Naive thymus-derived CD8-positive, alpha-beta T cell (primary cell): ENCODE measurements around the gene ITSN1. TPM values are rescaled to one million over a fixed set of nuclear protein-coding genes. Genes with fewer than 3 reads are reported as not detected.

Experiments
- ATAC-seq, 2 donors: fragments of 150-1000 bp; cut with Tn5 transposase in 1 of 2; sonication (Bioruptor Pico), chemical (Tn5 transposase) in 1 of 2; 1 replicate in 1 of 2; 2 replicates in 1 of 2; pipeline ENCODE4 v1.10.0; 2021; ENCODE audit warnings: mild to moderate bottlenecking in 2 of 2, moderate library complexity in 2 of 2
- POLR2A ChIA-PET: fragments of 350-600 bp; sonication (Branson Sonifier 250); formaldehyde crosslinking; loops from one replicate; lab custom pipeline; 2021; ENCODE audit warnings: antibody characterized with exemption; lab: Charles Lee
- DNase-seq, 10 donors: peaks; one replicate each; pipeline versions ENCODE4 v3.0.0 to v3.0.0-alpha.2; 2020 to 2022
- H3K27ac Mint-ChIP-seq, 10 donors: one replicate each; pipeline ENCODE4 v1.8.0; 2020 to 2022; ENCODE audit warnings: mild to moderate bottlenecking in 10 of 10, mixed read lengths in 10 of 10, moderate library complexity in 4 of 10, inconsistent platforms in 1 of 10
- H3K27me3 Mint-ChIP-seq, 5 donors: one replicate each; pipeline ENCODE4 v1.8.0; 2021 to 2022; ENCODE audit warnings: mixed read lengths in 5 of 5
- H3K36me3 Mint-ChIP-seq, 3 donors: one replicate each; pipeline ENCODE4 v1.8.0; 2020 to 2022; ENCODE audit warnings: mixed read lengths in 3 of 3, mild to moderate bottlenecking in 2 of 3, inconsistent platforms in 1 of 3
- H3K4me1 Mint-ChIP-seq, 4 donors: one replicate each; pipeline ENCODE4 v1.8.0; 2021 to 2022; ENCODE audit warnings: mixed read lengths in 4 of 4
- H3K4me3 Mint-ChIP-seq, 10 donors: one replicate each; pipeline ENCODE4 v1.8.0; 2020 to 2022; ENCODE audit warnings: mild to moderate bottlenecking in 10 of 10, mixed read lengths in 10 of 10, moderate library complexity in 6 of 10, inconsistent platforms in 1 of 10
- H3K9me3 Mint-ChIP-seq, 9 donors: one replicate each; pipeline ENCODE4 v1.8.0; 2020 to 2022; ENCODE audit warnings: mixed read lengths in 9 of 9, mild to moderate bottlenecking in 3 of 9, inconsistent platforms in 1 of 9, moderate library complexity in 1 of 9
- polyA plus RNA-seq, 3 donors: library from polyadenylated mRNA; unstranded; fragments of 300-500 nt; fragmentation: Illumina TruSeq; gene quantifications; one replicate each; pipeline ENCODE4 v1.2.3, GENCODE V29; 2021
- total RNA-seq, 8 experiments: library from RNA in 2 of 8; stranded (reverse) in 2 of 8; gene quantifications; one replicate each; pipeline ENCODE4 v1.2.3 and lab custom pipeline; 2021 to 2026

The ITSN1 gene
- total and polyA plus RNA-seq, 5 experiments from 2014 or later, result 0.15 to 4.3 (median 0.88) TPM

DNA sequence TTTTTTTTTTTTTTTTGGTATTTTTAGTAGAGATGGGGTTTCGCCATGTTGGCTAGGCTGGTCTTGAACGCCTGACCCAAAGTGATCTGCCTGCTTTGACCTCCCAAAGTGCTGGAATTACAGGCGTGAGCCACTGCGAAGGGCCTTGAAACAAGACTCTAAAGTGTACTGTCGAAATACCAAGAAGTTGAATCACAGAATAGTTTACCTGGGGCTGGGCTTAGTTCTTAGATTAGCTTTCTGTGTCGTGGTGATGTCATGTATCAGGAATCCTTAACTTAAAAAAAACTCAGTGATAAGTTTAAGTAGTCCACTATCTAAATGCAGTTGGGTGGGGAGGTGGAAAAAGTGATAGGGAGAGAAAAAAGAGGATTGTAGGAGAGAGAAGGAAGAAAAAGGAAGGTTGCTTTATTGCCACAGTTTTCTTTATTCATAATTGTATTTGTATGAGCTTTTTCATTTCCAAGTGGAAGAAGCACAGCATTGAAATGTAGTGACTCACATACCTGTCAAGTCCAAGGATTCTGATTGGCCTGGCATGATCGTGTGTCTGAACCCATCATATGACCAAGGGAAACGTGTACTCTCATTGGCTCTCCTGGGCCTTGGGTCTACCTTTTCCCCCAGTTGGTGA is 13.4 kb downstream of the ITSN1 start:
- DNase-seq (no peak), ATAC-seq (no peak)
- peaks cover 0 to 9% (median 4%) of the 10 kb centered on the region in 5 donors for H3K27me3 Mint-ChIP-seq
- H3K36me3 Mint-ChIP-seq, result no peaks in the 10 kb centered on the region
- H3K27ac Mint-ChIP-seq, result no peak overlapping the region
- H3K4me1 Mint-ChIP-seq, result peaks cover 0 to 2% (median 0%) of the 10 kb centered on the region in 4 donors
- peaks cover 0 to 1% (median 0%) of the 10 kb centered on the region in 9 donors for H3K9me3 Mint-ChIP-seq
- POLR2A ChIA-PET, result no interaction called here
- no peak overlapping the region for H3K4me3 Mint-ChIP-seq

DNA sequence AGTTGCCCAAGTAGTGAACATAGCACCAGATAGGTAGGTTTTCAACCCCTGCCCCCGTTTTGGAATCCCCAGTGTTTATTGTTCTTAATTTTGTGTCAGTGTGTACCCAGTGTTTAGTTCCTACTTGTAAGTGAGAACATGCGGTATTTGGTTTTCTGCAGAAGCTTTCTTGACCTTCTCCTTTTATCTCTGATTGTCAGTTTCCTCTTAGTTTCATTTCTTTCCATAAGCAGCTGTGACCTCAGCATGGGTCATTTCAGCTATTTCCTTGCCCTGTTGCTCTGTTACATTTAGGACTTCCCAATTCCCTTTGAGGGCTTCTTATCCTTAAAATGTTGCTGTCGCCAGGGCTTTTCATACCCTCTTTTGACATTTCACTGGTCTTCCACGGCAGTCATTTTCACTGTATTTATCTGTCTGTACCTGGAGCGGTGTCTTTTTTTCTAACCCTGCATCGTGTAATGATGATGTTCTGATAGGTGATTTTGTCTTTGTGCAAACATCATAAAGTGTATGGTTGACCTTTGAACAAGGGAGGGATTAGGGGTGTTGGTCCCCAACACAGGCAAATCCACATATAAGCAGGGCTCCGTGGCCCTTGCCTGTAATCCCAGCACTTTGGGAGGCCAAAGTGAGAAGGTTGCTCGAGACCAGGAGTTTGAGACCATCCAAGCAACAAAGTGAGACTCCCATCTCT is 15.0 kb downstream of the ITSN1 start:
- ATAC-seq (no peak), DNase-seq (no peak)
- H3K36me3 Mint-ChIP-seq, result peaks cover 0 to 9% (median 0%) of the 10 kb centered on the region in 3 donors
- peaks cover 0 to 16% (median 3%) of the 10 kb centered on the region in 9 donors for H3K9me3 Mint-ChIP-seq
- H3K27ac Mint-ChIP-seq, result no peak overlapping the region
- peaks cover 0 to 9% (median 4%) of the 10 kb centered on the region in 5 donors for H3K27me3 Mint-ChIP-seq
- H3K4me3 Mint-ChIP-seq, result no peak overlapping the region
- POLR2A ChIA-PET, result no interaction called here
- H3K4me1 Mint-ChIP-seq, result peaks cover 0 to 2% (median 0%) of the 10 kb centered on the region in 4 donors

DNA sequence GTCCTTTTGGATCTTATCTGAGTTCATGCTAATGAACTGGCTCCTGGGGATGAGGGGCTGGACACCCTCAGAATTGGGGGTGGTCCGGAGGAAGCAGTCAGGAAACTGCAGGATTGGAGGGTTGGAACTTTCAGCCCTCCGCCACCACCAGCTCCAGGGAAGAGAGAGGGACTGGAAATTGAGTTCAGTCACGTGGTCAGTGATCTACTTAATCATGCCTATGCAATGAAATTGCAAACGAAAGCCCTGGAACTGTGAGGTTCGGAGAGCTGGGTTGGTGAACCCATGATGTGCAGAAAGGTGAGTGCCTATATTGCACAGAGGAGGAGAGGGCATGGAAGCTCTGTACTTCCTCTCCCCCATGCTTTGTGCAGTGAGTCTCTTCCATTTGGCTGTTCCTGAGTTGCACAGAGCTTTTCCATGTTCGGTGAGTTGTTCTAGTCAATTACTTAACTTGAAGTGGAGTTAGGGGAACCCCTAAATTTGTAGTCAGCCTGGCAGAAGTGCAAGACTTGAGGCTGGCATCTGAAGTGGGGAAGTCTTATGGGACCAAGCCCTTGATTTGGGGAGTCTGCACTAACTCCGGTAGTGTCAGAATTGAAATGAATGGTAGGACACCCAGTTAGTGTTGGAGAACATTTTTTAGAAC is 16.7 kb downstream of the ITSN1 start:
- no peak overlapping the region for H3K27ac Mint-ChIP-seq
- POLR2A ChIA-PET, result no interaction called here
- peaks cover 0 to 9% (median 0%) of the 10 kb centered on the region in 3 donors for H3K36me3 Mint-ChIP-seq
- DNase-seq (no peak), ATAC-seq (no peak)
- peaks cover 0 to 2% (median 0%) of the 10 kb centered on the region in 4 donors for H3K4me1 Mint-ChIP-seq
- H3K9me3 Mint-ChIP-seq, result peaks cover 0 to 16% (median 3%) of the 10 kb centered on the region in 9 donors
- H3K27me3 Mint-ChIP-seq, result peaks cover 0 to 9% (median 4%) of the 10 kb centered on the region in 5 donors
- no peak overlapping the region for H3K4me3 Mint-ChIP-seq

DNA sequence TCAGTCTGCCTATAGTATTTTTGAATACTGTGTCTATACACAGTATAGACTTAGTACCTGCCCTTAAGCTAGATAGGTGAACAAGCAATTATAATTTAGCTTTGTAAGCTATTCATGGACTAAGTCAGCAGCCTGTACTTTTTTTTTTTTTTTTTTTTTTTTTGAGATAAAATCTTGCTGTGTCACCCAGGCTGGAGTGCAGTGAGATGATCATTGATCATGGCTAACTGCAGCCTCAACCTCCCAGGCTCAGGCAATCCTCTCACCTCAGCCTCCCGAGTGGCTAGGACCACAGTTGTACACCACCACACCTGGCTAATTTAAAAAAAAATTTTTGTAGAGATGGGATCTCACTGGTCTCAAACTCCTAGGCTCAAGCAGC is 17.3 kb downstream of the ITSN1 start:
- Mint-ChIP-seq H3K27me3 (peaks cover 0 to 9% (median 4%) of the 10 kb centered on the region in 5 donors), H3K9me3 (peaks cover 0 to 16% (median 3%) of the 10 kb centered on the region in 9 donors), H3K27ac (no peak overlapping the region), H3K4me1 (peaks cover 0 to 2% (median 0%) of the 10 kb centered on the region in 4 donors), H3K4me3 (no peak overlapping the region), H3K36me3 (peaks cover 0 to 9% (median 0%) of the 10 kb centered on the region in 3 donors)
- POLR2A ChIA-PET, result no interaction called here
- DNase-seq (no peak), ATAC-seq (no peak)

DNA sequence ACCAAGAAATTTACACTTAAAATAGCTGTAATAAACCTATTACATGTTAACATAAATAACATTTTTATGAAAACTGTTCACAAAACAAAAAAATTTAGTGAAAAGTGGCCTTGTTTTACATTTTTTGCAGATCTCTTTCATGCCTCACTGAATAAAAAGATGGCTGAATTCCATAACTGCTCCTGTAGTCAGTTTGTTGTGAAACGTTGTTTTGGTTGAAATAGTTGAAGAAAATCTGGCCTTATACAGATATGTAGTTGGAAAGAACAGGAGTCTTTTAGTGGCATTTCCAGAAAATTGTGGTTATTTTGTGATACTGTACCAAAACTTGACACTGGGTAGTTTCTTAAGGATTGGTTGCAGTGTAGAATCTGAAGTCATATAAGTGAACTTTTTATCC is 18.1 kb downstream of the ITSN1 start:
- no peak for DNase-seq
- peaks cover 0 to 9% (median 4%) of the 10 kb centered on the region in 5 donors for H3K27me3 Mint-ChIP-seq
- POLR2A ChIA-PET, result no interaction called here
- H3K4me3 Mint-ChIP-seq, result no peak overlapping the region
- peaks cover 0 to 2% (median 0%) of the 10 kb centered on the region in 4 donors for H3K4me1 Mint-ChIP-seq
- peaks cover 0 to 16% (median 3%) of the 10 kb centered on the region in 9 donors for H3K9me3 Mint-ChIP-seq
- H3K36me3 Mint-ChIP-seq, result peaks cover 0 to 9% (median 0%) of the 10 kb centered on the region in 3 donors
- no peak overlapping the region for H3K27ac Mint-ChIP-seq
- no peak for ATAC-seq

DNA sequence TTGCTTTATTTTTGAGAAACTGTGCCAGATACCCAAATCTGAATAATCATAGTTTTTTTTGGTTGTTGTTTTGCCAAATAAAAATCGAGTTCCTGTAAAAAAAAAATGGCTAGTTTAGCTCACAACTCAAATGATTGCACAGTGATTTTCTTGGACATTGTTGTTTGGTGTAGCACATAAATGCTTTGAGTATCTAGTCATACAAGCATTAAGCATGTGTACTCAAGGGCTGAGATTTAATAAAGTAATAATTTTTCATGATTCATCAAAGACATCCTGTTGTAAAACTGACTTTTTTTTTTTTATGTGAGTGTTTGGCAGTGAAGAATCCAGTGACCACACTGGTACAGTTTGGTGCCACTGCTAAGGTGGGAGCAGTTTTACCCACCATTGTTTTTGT is 18.8 kb downstream of the ITSN1 start:
- Mint-ChIP-seq H3K27me3 (peaks cover 0 to 9% (median 3%) of the 10 kb centered on the region in 5 donors), H3K36me3 (peaks cover 0 to 9% (median 0%) of the 10 kb centered on the region in 3 donors), H3K4me3 (no peak overlapping the region), H3K9me3 (peaks cover 0 to 16% (median 3%) of the 10 kb centered on the region in 9 donors), H3K4me1 (peaks cover 0 to 2% (median 0%) of the 10 kb centered on the region in 4 donors), H3K27ac (no peak overlapping the region)
- ATAC-seq (no peak), DNase-seq (no peak)
- POLR2A ChIA-PET, result no interaction called here

DNA sequence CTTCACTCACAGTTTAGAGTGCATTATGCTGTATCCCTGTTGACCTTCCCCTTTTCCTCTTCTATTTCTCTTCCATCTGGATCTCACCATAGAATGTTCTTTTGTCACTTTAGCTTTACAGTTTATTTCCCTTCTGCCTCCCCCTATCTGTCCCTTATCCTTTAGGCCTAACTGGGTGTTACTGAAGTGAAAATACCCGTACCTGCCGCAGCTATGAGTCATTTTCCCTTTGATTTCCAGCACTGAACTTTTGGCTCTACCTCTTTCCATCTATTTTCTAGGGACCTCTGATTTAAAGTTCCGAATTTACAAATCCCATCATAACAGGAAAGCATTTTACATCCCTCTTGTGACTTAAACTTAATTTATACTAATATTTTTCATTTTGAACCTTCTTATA is 19.7 kb downstream of the ITSN1 start:
- H3K27me3 Mint-ChIP-seq, result peaks cover 0 to 9% (median 3%) of the 10 kb centered on the region in 5 donors
- H3K9me3 Mint-ChIP-seq, result peaks cover 0 to 16% (median 3%) of the 10 kb centered on the region in 9 donors
- POLR2A ChIA-PET, result no interaction called here
- H3K4me1 Mint-ChIP-seq, result peaks cover 0 to 2% (median 0%) of the 10 kb centered on the region in 4 donors
- H3K36me3 Mint-ChIP-seq, result peaks cover 0 to 9% (median 0%) of the 10 kb centered on the region in 3 donors
- DNase-seq (no peak), ATAC-seq (no peak)
- no peak overlapping the region for H3K27ac Mint-ChIP-seq
- H3K4me3 Mint-ChIP-seq, result no peak overlapping the region

DNA sequence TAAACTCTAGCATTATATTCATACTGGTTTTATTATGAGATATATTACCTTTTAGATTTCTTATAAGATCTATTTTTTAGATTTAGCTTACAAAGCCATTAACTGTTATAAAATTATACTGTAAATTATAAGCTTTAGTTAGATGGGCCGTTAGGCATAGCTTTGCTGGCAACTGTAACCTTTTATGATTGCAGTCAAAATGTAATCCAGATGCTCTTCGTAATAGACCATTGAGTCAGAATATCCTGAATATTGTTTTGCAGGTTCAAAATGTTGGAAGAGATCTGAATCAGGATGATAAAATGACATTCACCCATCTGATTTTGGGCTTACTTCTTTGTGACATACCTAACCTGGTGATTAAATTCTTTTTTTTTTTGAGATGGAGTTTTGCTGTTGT is 20.9 kb downstream of the ITSN1 start:
- H3K27me3 Mint-ChIP-seq, result peaks cover 0 to 7% (median 0%) of the 10 kb centered on the region in 5 donors
- DNase-seq (no peak), ATAC-seq (no peak)
- no peak overlapping the region for H3K27ac Mint-ChIP-seq
- peaks cover 0 to 16% (median 3%) of the 10 kb centered on the region in 9 donors for H3K9me3 Mint-ChIP-seq
- H3K36me3 Mint-ChIP-seq, result peaks cover 0 to 9% (median 0%) of the 10 kb centered on the region in 3 donors
- POLR2A ChIA-PET, result no interaction called here
- peaks cover 0 to 6% (median 0%) of the 10 kb centered on the region in 4 donors for H3K4me1 Mint-ChIP-seq
- no peak overlapping the region for H3K4me3 Mint-ChIP-seq

DNA sequence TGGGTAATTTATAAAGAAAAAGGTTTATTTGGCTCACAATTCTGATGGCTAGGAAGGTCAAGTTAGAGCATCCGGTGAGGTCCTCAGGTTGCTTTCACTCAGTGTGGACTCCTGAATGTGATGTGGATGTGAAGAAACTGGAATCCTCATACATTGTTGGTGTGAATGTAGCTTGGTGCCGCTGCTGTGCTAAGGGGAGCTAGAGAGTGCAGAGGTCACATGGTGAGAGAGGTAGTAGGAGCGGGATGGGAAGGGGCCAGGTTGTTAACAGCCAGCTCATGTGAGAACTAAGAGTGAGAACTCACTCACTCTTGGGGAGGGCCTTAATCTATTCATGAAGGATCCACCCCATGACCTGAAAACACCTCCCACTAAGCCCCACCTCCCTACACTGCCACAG is 21.8 kb downstream of the ITSN1 start:
- peaks cover 0 to 9% (median under 1%) of the 10 kb centered on the region in 4 donors for H3K4me1 Mint-ChIP-seq
- POLR2A ChIA-PET, result no interaction called here
- H3K27ac Mint-ChIP-seq, result no peak overlapping the region
- H3K27me3 Mint-ChIP-seq, result peaks cover 0 to 3% (median 0%) of the 10 kb centered on the region in 5 donors
- DNase-seq (no peak), ATAC-seq (no peak)
- H3K9me3 Mint-ChIP-seq, result peaks cover 0 to 16% (median 3%) of the 10 kb centered on the region in 9 donors
- no peak overlapping the region for H3K4me3 Mint-ChIP-seq
- peaks cover 0 to 9% (median 0%) of the 10 kb centered on the region in 3 donors for H3K36me3 Mint-ChIP-seq

DNA sequence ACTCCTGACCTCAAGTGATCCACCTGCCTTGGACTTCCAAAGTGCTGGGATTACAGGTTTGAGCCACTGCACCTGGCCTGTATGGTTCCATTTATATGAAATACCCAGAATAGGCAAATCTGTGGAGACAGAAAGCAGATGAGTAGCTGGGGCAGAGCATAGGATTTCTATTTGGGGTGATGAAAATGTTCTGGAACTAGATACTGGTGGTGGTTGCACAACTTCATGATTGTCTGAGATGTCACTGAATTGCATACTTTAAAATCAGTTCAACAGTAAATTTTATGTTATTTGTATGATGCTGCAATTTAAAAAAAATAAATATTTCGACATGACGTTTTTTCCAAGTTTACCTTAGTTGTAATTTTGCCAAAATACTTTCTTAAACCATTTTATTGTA is 23.9 kb downstream of the ITSN1 start:
- Mint-ChIP-seq H3K27ac (no peak overlapping the region), H3K4me1 (peaks cover 0 to 9% (median under 1%) of the 10 kb centered on the region in 4 donors), H3K27me3 (no peaks in the 10 kb centered on the region), H3K36me3 (peaks cover 0 to 6% (median 0%) of the 10 kb centered on the region in 3 donors), H3K9me3 (peaks cover 0 to 11% (median 3%) of the 10 kb centered on the region in 9 donors), H3K4me3 (no peak overlapping the region)
- POLR2A ChIA-PET, result no interaction called here
- DNase-seq (no peak), ATAC-seq (no peak)

DNA sequence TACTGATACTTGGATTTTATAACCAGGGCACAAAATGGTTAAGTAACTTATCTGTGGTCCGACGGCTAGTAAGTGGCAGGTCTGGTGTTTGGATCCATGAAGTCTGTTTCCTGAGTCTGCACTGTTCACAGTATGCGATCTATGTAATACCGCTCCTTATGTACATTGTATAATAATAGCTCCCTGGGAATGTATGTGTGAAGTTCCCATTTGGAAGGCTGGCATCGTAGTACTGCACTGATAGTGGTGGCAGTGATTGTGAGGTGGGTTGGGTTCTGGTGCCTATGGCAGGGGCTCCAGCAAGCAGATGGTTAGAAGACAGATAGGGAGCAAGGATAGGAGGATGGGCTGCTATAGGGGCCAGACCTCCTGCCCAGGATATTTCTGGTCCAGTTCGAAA is 25.3 kb downstream of the ITSN1 start:
- Mint-ChIP-seq H3K27me3 (no peaks in the 10 kb centered on the region), H3K27ac (no peak overlapping the region), H3K9me3 (no peaks in the 10 kb centered on the region), H3K4me1 (peaks cover 0 to 9% (median under 1%) of the 10 kb centered on the region in 4 donors), H3K4me3 (no peak overlapping the region), H3K36me3 (no peaks in the 10 kb centered on the region)
- DNase-seq, result no peak
- POLR2A ChIA-PET, result no interaction called here
- no peak for ATAC-seq

DNA sequence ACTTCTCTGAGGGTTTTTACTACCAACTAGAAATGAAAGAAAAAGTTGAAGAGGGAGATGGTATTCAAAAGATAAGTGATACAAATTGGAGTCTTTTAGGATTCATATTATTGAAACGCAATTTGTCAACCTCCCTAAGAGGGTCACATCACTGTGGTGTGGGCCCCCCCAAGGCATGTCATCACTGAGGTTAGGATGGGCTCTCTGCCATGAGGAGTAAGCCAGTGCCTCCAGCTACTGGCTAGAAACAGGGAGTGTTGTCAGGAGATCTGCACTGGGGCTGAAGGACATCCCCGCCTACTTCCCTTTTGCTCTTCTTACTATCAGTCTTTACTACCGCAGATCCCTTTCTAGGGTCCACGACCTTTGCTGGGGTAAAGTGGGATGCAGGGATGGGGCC is 25.9 kb downstream of the ITSN1 start:
- Mint-ChIP-seq H3K9me3 (no peaks in the 10 kb centered on the region), H3K36me3 (no peaks in the 10 kb centered on the region), H3K4me1 (peaks cover 0 to 9% (median under 1%) of the 10 kb centered on the region in 4 donors), H3K27ac (no peak overlapping the region), H3K27me3 (no peaks in the 10 kb centered on the region), H3K4me3 (no peak overlapping the region)
- ATAC-seq (no peak), DNase-seq (no peak)
- POLR2A ChIA-PET, result no interaction called here

DNA sequence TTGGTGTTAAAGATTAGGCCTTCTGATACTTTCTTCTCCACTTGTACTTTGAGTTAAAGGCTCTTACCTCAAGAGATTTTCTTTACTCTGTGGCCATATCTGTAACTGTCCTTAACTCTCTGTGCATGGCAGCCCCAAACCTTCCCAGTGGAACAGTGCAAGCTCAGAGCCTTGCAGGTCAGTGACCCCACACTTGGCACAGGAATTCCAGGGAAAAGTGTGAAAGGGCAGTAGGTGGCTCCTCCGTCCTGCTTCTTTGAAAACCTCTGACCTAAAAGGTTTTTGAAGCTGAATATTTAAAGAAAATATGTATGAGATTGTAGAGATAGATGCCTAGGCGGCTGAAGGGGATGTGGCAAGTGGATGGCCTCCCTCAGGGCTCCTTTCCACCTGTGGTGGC is 26.3 kb downstream of the ITSN1 start:
- DNase-seq (no peak), ATAC-seq (no peak)
- Mint-ChIP-seq H3K4me1 (peaks cover 0 to 9% (median under 1%) of the 10 kb centered on the region in 4 donors), H3K27ac (no peak overlapping the region), H3K4me3 (no peak overlapping the region), H3K9me3 (no peaks in the 10 kb centered on the region), H3K36me3 (no peaks in the 10 kb centered on the region), H3K27me3 (no peaks in the 10 kb centered on the region)
- POLR2A ChIA-PET, result no interaction called here
